Dermis microvascular lymphatic vessel endothelial cell (primary cell): Measurements from ENCODE around the gene STK16. TPM values are rescaled to one million over a fixed set of nuclear protein-coding genes. Genes with fewer than 3 reads are reported as not detected.

Experiments used
- DNase-seq, 2 donors: peaks; one replicate each; pipeline versions ENCODE4 v3.0.0 to v3.0.0-alpha.2; 2010; ENCODE audit warnings: low read depth in 2 of 2
- total RNA-seq: library from RNA; depleted of rRNA; stranded (reverse); fragments of >200 nt; gene quantifications from 2 replicates; pipeline ENCODE4 v1.2.1, GENCODE V29; 2014

The STK16 gene
- total RNA-seq, 1 donor from 2014 or later = 14.5 TPM

- DNase-seq = no peak
Measured at GRCh38 chr2:219269362-219270054, 24.2 kb downstream of the STK16 start.

GRCh38 chr2:219270055-219270372, 24.7 kb downstream of the STK16 start:
- DNase-seq = no peak

- DNase-seq = no peak
Measured at GRCh38 chr2:219271021-219271420, 25.7 kb downstream of the STK16 start.

DNA sequence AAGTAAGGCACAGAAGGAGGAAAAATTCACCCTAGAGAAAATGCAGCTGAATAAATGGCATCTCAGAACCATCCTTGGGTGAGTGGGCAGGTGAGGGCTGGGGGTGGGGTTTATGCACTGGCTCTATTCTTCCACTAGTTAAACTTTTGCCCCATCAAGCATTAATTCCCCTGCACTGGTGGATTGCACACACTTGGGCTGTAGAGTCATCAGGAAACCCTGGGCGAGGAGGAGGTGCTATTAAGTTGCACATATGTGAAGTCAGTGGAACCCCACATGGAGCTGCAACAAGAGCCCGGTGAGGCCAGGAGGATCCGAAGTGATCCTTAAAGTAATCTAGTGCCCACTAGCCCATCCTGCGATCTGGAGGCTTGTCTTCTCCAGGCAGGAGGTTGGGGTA, 27.1 kb downstream of the STK16 start:
- no peak for DNase-seq

DNA sequence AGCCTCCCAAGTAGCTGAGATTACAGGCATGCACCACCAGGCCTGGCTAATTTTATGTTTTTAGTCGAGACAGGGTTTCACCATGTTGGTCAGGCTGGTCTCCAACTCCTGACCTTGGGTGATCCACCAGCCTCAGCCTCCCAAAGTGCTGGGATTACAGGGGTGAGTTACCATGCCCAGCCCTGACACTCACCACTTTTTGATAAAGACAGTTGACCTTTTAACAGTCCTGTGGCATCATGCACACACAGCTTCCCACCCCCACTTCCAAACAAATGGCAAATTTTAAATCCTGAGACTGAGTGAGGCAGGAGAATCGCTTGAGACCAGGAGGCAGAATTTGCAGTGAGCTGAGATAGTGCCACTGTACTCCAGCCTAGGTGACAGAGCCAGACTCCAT, 27.7 kb downstream of the STK16 start:
- no peak for DNase-seq

- no peak for DNase-seq
Measured at GRCh38 chr2:219273937-219274336, 28.7 kb downstream of the STK16 start.

DNA sequence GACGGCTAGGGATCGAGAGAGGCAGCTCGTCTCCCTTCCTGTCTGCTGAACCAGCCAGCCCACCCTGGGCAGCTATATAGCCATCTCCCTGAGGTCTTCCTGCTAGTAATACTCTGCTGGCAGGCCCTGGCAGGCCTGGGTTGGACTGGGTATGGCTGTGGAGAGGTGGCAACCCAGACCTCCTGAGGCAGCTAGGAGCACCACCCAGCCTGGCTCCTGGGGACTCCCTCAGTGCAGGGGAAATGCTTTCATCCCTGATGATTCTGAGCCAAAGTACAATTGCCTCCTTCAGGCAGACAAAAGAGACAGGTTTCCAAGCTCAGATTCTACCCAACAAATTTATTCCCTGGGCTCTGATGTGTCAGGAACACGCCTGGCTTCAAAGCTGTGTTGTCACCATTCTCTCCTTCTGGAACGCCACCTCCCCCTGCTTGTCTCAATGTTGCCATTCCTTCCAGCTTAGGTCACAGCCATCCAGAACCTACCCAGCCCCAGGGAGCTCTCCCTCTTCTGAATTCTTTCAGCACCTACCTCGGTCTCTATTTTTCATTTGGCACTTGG, 29.2 kb downstream of the STK16 start:
- no peak for DNase-seq

GRCh38 chr2:219277703-219278654, 32.7 kb downstream of the STK16 start:
- DNase-seq = peak in 1 of 2 donors; percentile 62

GRCh38 chr2:219278655-219279150, 33.4 kb downstream of the STK16 start:
- DNase-seq = no peak

DNA sequence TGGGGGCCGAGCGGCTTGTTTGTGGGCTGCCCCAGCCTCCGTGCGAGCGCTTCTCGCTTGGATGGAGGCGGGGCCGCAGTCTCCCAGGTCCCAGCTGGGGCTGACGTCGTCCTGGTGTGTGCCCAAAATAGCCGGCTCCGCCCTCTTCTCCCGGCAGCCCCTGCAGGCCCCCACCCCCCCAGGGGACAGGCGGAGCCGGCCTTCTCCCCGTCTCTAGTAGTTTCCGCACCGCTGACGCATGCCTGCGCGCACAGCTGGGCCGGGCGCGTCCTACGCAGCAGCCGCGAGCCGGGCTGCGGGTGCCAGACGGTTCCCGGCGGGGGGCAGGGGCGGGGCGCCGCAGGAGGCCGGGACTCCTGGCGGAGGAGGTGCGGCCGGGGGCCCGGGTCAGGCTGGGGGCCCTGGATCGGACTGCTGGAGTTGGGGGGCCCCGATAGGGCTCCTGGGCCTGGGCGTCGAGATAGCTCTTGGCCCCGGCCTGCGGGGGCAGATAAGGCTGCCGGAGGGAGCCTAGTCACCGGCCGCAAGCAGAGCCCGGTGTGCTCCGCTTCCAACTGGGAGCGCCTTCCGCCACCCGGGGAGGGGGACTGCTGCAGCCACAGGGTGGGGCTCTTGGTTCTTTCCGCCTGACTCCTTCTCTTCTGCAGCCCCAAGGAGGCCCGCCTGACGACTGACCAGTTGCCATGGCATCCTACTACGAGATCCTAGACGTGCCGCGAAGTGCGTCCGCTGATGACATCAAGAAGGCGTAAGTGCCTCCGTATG, 34.1 kb downstream of the STK16 start, which contains the start of gene DNAJB2:
Gene DNAJB2 (plus strand): TSS at position 216 of the 765 bp plus-strand sequence. CDS start 468 bp downstream, at position 684.
- DNase-seq = peak; percentile 91 to 98

GRCh38 chr2:219279916-219280516, 34.7 kb downstream of the STK16 start:
- no peak for DNase-seq

DNA sequence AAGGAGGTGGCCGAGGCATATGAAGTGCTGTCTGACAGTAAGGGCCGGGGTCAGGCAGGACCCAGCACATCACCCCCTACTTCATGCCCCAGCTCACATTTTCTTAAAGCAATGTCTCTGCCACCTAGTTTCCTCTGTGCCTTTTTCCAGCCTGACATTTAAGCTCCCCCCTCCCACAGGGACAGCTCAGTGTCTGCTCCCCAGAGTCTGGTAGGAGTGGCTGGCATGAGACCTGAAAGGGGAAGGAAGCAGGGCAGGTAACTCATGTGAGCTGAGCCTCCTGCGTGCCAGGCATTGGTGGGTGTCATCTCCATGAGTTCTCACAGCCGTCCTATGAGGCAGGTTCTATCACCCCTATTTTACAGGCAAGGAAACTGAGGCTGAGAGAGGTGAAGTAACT, 35.4 kb downstream of the STK16 start:
- no peak for DNase-seq

DNA sequence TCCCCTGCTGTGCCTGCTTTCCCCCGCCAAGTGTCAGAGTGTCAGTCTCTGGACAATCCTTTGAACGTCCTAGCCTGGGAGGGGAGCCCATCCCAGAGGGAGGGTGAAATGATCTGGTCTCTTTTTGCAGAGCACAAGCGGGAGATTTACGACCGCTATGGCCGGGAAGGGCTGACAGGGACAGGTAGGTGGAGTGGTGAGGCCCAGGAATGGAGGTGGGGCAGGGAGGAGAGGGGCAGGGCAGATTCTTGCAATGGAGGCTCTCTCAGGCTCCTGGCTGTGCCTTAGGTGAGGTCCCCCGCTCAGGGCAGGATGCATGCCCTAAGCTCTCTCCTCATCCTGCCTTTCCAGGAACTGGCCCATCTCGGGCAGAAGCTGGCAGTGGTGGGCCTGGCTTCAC, 36.3 kb downstream of the STK16 start:
- no peak for DNase-seq

- no peak for DNase-seq
Measured at GRCh38 chr2:219282375-219282774, 37.1 kb downstream of the STK16 start.

GRCh38 chr2:219282943-219283581, 37.8 kb downstream of the STK16 start:
- no peak for DNase-seq

DNA sequence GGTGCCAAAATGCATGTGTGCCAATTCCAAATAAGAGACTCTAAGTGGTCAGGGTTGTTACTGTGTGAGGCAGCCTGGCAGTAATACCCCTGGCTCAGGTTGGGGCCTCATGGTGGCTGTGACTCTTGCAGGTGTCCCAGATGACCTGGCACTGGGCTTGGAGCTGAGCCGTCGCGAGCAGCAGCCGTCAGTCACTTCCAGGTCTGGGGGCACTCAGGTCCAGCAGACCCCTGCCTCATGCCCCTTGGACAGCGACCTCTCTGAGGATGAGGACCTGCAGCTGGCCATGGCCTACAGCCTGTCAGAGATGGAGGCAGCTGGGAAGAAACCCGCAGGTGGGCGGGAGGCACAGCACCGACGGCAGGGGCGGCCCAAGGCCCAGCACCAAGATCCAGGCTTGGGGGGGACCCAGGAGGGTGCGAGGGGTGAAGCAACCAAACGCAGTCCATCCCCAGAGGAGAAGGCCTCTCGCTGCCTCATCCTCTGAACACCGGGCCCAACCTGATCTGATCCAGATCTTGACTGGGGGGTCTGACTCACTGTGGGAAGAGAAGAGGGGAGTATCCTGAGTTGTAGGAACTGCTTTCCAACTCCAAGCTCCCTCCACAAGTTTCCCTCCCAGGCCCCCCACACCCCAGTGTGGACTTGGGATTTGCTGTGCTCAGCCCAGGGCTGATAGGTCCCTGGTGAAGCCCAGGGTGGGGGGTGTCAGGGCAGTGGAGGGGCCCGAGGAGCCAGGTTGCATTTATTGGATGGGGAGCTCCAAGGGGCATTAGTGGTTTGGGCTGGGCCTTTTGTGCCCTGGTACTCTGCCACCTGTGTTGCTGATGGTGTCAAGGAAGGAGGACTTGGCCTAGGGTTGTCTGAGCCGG, 39.5 kb downstream of the STK16 start:
- no peak for DNase-seq

GRCh38 chr2:219285373-219285735, 40.1 kb downstream of the STK16 start:
- no peak for DNase-seq

- no peak for DNase-seq
Measured at GRCh38 chr2:219285894-219286425, 40.7 kb downstream of the STK16 start.

DNA sequence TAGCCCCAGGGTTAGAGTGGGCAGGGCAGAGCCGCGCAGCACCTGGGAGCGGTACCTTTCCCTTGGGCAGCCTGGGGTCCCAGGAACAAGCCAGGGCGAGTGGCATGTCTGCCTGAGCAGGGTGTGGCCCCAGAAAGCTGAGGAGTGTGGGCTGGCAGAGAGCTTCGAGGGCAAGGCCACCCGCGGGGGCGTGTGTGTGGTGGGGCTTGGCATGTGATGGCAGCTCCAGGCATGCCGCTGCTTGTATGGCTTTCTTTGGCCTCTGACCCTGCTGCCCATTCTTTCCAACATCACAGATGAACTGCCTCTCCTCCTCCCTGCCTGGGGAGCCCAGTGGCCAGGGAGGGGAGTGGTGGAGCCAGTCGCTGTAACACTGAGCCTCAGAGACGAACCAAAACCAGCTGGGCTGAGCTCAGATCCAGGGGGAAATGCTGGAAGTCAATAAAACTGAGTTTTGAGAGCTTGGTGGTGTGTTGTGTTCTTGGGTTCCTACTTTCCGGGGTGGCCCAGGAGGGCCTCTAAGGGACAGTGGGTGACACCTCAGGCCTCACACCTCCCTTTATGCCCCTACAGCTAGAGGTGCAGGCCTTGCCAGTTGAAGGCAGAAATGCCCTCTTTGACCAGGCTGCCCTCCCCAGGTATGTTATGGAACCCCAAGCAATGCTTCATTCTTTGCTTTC, 41.3 kb downstream of the STK16 start:
- no peak for DNase-seq
